ENCODE results near the gene ACKR3. TPM values are rescaled to one million over a fixed set of nuclear protein-coding genes. Genes with fewer than 3 reads are reported as not detected.

ACKR3 gene
- total RNA-seq, 1 experiment from 2014 or later, result 19.6 TPM

GRCh38 chr2:236597629-236598028, 28.0 kb downstream of the ACKR3 start:
- no peaks in the 10 kb centered on the region for H3K9me2 ChIP-seq (ENCODE audit: insufficient read depth)
- no peaks in the 10 kb centered on the region for H3K79me2 ChIP-seq (ENCODE audit: low read depth)
- H3K27me3 ChIP-seq (ENCODE audit: insufficient read depth, low read depth), result peaks cover 32% of the 10 kb centered on the region
- H4K20me1 ChIP-seq (ENCODE audit: insufficient read depth), result no peaks in the 10 kb centered on the region
- DNase-seq, result peak in 1 of 2 experiments; percentile 30
- H3K36me3 ChIP-seq (ENCODE audit: low read depth), result no peaks in the 10 kb centered on the region
- H3K27ac ChIP-seq, result no peak overlapping the region
- H3F3A ChIP-seq (ENCODE audit: insufficient read depth, low read depth), result peaks cover 9% of the 10 kb centered on the region
- intact Hi-C loops (cut with micrococcal nuclease; ENCODE audit: unreplicated experiment), result no loop called here
- H3K4me3 ChIP-seq, result no peak overlapping the region
- no TSS peak for BruUV-seq (replicated peaks)
- H3K4me1 ChIP-seq (replicated peaks; ENCODE audit: insufficient read depth), result no peaks in the 10 kb centered on the region
- ChIA-PET CTCF (no interaction called here), POLR2A (ENCODE audit: unreplicated experiment) (no interaction called here)
- no peak overlapping the region for H3K4me2 ChIP-seq
- TF ChIP-seq, protein P1, sequence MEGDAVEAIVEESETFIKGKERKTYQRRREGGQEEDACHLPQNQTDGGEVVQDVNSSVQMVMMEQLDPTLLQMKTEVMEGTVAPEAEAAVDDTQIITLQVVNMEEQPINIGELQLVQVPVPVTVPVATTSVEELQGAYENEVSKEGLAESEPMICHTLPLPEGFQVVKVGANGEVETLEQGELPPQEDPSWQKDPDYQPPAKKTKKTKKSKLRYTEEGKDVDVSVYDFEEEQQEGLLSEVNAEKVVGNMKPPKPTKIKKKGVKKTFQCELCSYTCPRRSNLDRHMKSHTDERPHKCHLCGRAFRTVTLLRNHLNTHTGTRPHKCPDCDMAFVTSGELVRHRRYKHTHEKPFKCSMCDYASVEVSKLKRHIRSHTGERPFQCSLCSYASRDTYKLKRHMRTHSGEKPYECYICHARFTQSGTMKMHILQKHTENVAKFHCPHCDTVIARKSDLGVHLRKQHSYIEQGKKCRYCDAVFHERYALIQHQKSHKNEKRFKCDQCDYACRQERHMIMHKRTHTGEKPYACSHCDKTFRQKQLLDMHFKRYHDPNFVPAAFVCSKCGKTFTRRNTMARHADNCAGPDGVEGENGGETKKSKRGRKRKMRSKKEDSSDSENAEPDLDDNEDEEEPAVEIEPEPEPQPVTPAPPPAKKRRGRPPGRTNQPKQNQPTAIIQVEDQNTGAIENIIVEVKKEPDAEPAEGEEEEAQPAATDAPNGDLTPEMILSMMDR (conservative IDR thresholded peaks at IDR 0.05), result no peak
- TF ChIP-seq EZH2 (IDR thresholded peaks at IDR 0.05; ENCODE audit: low read depth), result no peak
- H2AFZ ChIP-seq, result no peak overlapping the region
- no peaks in the 10 kb centered on the region for H3K9me3 ChIP-seq (ENCODE audit: insufficient read depth, low read depth)

DNA sequence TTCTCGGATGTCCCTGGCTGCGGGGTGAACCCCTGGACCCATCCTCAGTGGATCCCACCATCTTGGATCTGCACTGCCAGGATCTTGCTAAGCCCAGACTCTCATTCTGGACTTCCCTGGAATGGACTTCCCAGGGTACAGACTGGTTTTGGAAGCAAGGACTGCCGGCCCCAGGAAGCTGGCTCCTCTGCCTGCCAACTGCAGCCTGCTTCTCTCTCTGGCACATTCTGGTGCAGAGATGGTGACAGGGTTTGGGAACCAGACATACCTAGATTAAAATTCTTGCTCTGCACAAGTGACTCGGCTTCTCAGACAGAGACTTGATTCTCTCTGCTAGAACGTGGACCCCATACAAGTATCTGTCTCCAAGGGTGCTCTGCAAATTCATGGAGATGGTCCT, 29.4 kb downstream of the ACKR3 start:
- Histone ChIP-seq H3K9me2 (ENCODE audit: insufficient read depth) (no peaks in the 10 kb centered on the region), H3K4me2 (no peak overlapping the region), H3K27ac (no peak overlapping the region), H3F3A (ENCODE audit: insufficient read depth, low read depth) (no peaks in the 10 kb centered on the region), H4K20me1 (ENCODE audit: insufficient read depth) (no peaks in the 10 kb centered on the region), H2AFZ (no peak overlapping the region), H3K4me3 (no peak overlapping the region), H3K27me3 (ENCODE audit: insufficient read depth, low read depth) (peaks cover 26% of the 10 kb centered on the region), H3K36me3 (ENCODE audit: low read depth) (no peaks in the 10 kb centered on the region), H3K4me1 (replicated peaks; ENCODE audit: insufficient read depth) (no peaks in the 10 kb centered on the region), H3K79me2 (ENCODE audit: low read depth) (no peaks in the 10 kb centered on the region), H3K9me3 (ENCODE audit: insufficient read depth, low read depth) (no peaks in the 10 kb centered on the region)
- ChIA-PET CTCF (no interaction called here), POLR2A (ENCODE audit: unreplicated experiment) (no interaction called here)
- intact Hi-C loops (cut with micrococcal nuclease; ENCODE audit: unreplicated experiment), result no loop called here
- no TSS peak for BruUV-seq (replicated peaks)
- no peak for DNase-seq
- no peak for TF ChIP-seq EZH2 (IDR thresholded peaks at IDR 0.05; ENCODE audit: low read depth)
- TF ChIP-seq, protein P1 (conservative IDR thresholded peaks at IDR 0.05), result no peak

DNA sequence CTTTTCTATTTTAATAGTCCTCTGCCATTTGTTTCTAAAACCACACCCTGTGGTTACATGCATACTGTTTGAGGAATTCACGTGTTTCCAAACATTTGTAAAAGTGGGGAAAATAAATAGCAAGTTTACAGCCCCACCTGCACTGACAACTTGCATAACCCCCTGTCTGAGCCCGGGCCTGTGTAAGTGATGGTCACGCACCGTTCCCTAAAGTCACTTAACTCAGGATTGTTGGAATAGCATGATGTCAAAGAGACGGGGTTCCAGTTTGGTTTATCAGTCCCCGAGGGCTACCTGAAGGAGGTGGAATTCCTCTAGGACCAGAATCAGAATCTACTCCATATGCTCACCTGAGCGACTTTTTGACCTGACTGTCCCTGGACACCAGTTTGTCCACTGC, 30.5 kb downstream of the ACKR3 start:
- Histone ChIP-seq H3K79me2 (ENCODE audit: low read depth) (no peaks in the 10 kb centered on the region), H3K4me3 (no peak overlapping the region), H3K36me3 (ENCODE audit: low read depth) (no peaks in the 10 kb centered on the region), H3K9me3 (ENCODE audit: insufficient read depth, low read depth) (no peaks in the 10 kb centered on the region), H3K9me2 (ENCODE audit: insufficient read depth) (no peaks in the 10 kb centered on the region), H3F3A (ENCODE audit: insufficient read depth, low read depth) (no peaks in the 10 kb centered on the region), H3K4me1 (replicated peaks; ENCODE audit: insufficient read depth) (no peaks in the 10 kb centered on the region), H3K4me2 (no peak overlapping the region), H3K27me3 (ENCODE audit: insufficient read depth, low read depth) (peaks cover 31% of the 10 kb centered on the region), H2AFZ (no peak overlapping the region), H4K20me1 (ENCODE audit: insufficient read depth) (no peaks in the 10 kb centered on the region), H3K27ac (no peak overlapping the region)
- intact Hi-C loops (cut with micrococcal nuclease; ENCODE audit: unreplicated experiment), result no loop called here
- CTCF ChIA-PET, result no interaction called here
- POLR2A ChIA-PET (ENCODE audit: unreplicated experiment), result no interaction called here
- DNase-seq, result no peak
- BruUV-seq (replicated peaks), result no TSS peak
- no peak for TF ChIP-seq EZH2 (IDR thresholded peaks at IDR 0.05; ENCODE audit: low read depth)
- TF ChIP-seq, protein P1 (conservative IDR thresholded peaks at IDR 0.05), result no peak
